Endodermal cell (in vitro differentiated cells): ENCODE measurements around the gene DACH2. TPM values are rescaled to one million over a fixed set of nuclear protein-coding genes. Genes with fewer than 3 reads are reported as not detected.

Experiments used
- DNase-seq: peaks from one replicate; pipeline ENCODE4 v3.0.0-alpha.2; 2017
- H3K27ac ChIP-seq: 2 replicates; pipeline ENCODE4 v1.5.1; 2013; ENCODE audit warnings: mild to moderate bottlenecking, low read depth, low read length, moderate library complexity
- H3K27me3 ChIP-seq: 2 replicates; pipeline ENCODE4 v1.6.1; 2013; ENCODE audit warnings: mild to moderate bottlenecking, low read length, moderate library complexity; ENCODE audit not compliant: insufficient read depth, control insufficient read depth, poor library complexity, severe bottlenecking
- H3K36me3 ChIP-seq: 2 replicates; pipeline ENCODE4 v1.7.0; 2013; ENCODE audit warnings: mild to moderate bottlenecking, low read length, moderate library complexity; ENCODE audit not compliant: control insufficient read depth, insufficient read depth
- H3K4me1 ChIP-seq: one replicate; pipeline ENCODE4 v1.7.0; 2013; ENCODE audit warnings: low read length; ENCODE audit not compliant: control insufficient read depth, insufficient read depth
- H3K4me3 ChIP-seq: 2 replicates; pipeline ENCODE4 v1.5.1; 2013; ENCODE audit warnings: mild to moderate bottlenecking, low read length, moderate library complexity
- H3K9ac ChIP-seq: 2 replicates; pipeline ENCODE4 v1.6.1; 2013; ENCODE audit warnings: mild to moderate bottlenecking, low read length, moderate library complexity; ENCODE audit not compliant: poor library complexity, severe bottlenecking; ENCODE audit errors: extremely low read depth
- H3K9me3 ChIP-seq: 2 replicates; pipeline ENCODE4 v1.6.1; 2013; ENCODE audit warnings: mild to moderate bottlenecking, low read length, moderate library complexity; ENCODE audit not compliant: control insufficient read depth
- H3K27ac Mint-ChIP-seq: 2 replicates; pipeline ENCODE4 v1.8.0; 2020; ENCODE audit warnings: mixed read lengths
- H3K27me3 Mint-ChIP-seq: 2 replicates; pipeline ENCODE4 v1.8.0; 2021; ENCODE audit warnings: mild to moderate bottlenecking, mixed read lengths; ENCODE audit not compliant: insufficient read depth
- H3K36me3 Mint-ChIP-seq: 2 replicates; pipeline ENCODE4 v1.8.0; 2020; ENCODE audit warnings: low read depth, mixed read lengths
- H3K4me1 Mint-ChIP-seq: 2 replicates; pipeline ENCODE4 v1.8.0; 2020; ENCODE audit warnings: mixed read lengths
- H3K4me3 Mint-ChIP-seq: 2 replicates; pipeline ENCODE4 v1.8.0; 2020; ENCODE audit warnings: mild to moderate bottlenecking, moderate library complexity, mixed read lengths
- H3K9me3 Mint-ChIP-seq: 2 replicates; pipeline ENCODE4 v1.8.0; 2020; ENCODE audit warnings: mild to moderate bottlenecking, mixed read lengths
- WGBS, 2 experiments: methylation state at CpG; one replicate each; pipeline versions ENCODE4 v1.1.5 to v1.1.7; 2013; ENCODE audit warnings: missing lambda C conversion rate in 2 of 2, mixed read lengths in 1 of 2; ENCODE audit not compliant: insufficient coverage in 1 of 2, insufficient read length in 1 of 2; 5-methylcytosine and 5-hydroxymethylcytosine counted together
- total RNA-seq, 2 donors: library from RNA; stranded (reverse); fragmentation: NEBNext Ultra II Directional in 1 of 2; extraction: Animal tissue kit (Norgen Biotek cat#: 25700) in 1 of 2; gene quantifications; 2 replicates in 1 of 2; 3 replicates in 1 of 2; pipeline ENCODE4 v1.2.1, GENCODE V29; 2021
- TF ChIP-seq, protein P1 (sequence below): fragments of 200-600 bp; sonication (generic); conservative IDR thresholded peaks from 2 replicates; pipeline ENCODE4 v1.5.0; 2021; ENCODE audit warnings: antibody characterized with exemption, mild to moderate bottlenecking

DACH2 gene
- total RNA-seq, 2 donors from 2014 or later = 2.2 to 2.3 TPM

DNA sequence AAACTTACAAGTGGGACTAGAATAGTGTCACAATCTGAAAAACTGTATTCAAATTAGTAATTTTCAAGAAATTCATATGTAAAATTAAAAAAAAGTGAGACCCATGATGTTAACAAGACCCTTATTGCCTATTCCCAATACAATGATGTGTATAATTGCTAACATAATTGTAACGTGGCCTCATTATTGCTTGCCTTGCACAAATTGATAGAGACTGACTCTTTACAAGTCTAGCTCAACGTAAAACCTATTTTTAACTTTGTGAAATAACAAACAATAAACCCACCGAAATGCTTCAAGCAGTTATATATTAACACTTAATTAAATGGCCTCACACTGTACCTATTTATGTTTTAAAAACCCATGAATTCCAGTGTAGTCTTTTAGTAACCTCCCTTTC lies 312.5 kb downstream of the DACH2 start:
- Histone ChIP-seq H3K4me1 (no peaks in the 10 kb centered on the region), H3K27ac (no peak overlapping the region), H3K9me3 (no peaks in the 10 kb centered on the region), H3K4me3 (no peak overlapping the region), H3K27me3 (no peaks in the 10 kb centered on the region), H3K36me3 (no peaks in the 10 kb centered on the region), H3K9ac (no peak overlapping the region)
- TF ChIP-seq, protein P1, sequence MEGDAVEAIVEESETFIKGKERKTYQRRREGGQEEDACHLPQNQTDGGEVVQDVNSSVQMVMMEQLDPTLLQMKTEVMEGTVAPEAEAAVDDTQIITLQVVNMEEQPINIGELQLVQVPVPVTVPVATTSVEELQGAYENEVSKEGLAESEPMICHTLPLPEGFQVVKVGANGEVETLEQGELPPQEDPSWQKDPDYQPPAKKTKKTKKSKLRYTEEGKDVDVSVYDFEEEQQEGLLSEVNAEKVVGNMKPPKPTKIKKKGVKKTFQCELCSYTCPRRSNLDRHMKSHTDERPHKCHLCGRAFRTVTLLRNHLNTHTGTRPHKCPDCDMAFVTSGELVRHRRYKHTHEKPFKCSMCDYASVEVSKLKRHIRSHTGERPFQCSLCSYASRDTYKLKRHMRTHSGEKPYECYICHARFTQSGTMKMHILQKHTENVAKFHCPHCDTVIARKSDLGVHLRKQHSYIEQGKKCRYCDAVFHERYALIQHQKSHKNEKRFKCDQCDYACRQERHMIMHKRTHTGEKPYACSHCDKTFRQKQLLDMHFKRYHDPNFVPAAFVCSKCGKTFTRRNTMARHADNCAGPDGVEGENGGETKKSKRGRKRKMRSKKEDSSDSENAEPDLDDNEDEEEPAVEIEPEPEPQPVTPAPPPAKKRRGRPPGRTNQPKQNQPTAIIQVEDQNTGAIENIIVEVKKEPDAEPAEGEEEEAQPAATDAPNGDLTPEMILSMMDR = no peak
- no peaks in the 10 kb centered on the region for H3K4me1 Mint-ChIP-seq
- H3K27me3 Mint-ChIP-seq = no peaks in the 10 kb centered on the region
- no peak overlapping the region for H3K4me3 Mint-ChIP-seq
- DNase-seq = no peak
- H3K36me3 Mint-ChIP-seq = no peaks in the 10 kb centered on the region
- no peak overlapping the region for H3K27ac Mint-ChIP-seq
- WGBS, 2 experiments = 95% methylated on average over 2 of the region's 3 CpGs; no CpG with 5 or more reads in 1 of the 2 experiments
- peaks cover 16% of the 10 kb centered on the region for H3K9me3 Mint-ChIP-seq

DNA sequence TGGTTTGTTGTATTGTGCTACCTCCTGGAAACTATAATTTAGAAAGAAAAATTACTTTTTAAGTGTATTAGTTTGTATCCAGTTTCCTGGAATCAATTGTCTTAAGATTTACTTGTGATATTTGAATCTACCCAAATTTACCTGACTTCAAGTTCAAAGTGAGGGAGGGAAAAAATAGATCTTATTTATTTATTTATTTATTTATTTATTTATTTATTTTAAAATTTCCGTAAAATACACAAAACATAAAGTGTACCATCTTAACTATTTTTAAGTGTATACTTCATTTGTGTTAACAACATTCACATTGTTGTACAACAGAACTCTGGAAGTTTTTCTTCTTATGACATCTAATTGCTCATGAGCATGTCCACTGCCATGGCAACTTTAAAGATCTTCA lies 356.0 kb downstream of the DACH2 start:
- Mint-ChIP-seq H3K9me3 (no peaks in the 10 kb centered on the region), H3K27me3 (no peaks in the 10 kb centered on the region), H3K36me3 (no peaks in the 10 kb centered on the region), H3K4me3 (no peak overlapping the region), H3K27ac (no peak overlapping the region), H3K4me1 (peaks cover 2% of the 10 kb centered on the region)
- TF ChIP-seq, protein P1 = no peak
- WGBS, 2 experiments = no CpG with 5 or more reads among the region's 1 CpG
- H3K4me3 ChIP-seq = no peak overlapping the region
- no peak overlapping the region for H3K27ac ChIP-seq
- no peaks in the 10 kb centered on the region for H3K9me3 ChIP-seq
- no peaks in the 10 kb centered on the region for H3K27me3 ChIP-seq
- no peak overlapping the region for H3K9ac ChIP-seq
- DNase-seq = no peak
- no peaks in the 10 kb centered on the region for H3K4me1 ChIP-seq
- no peaks in the 10 kb centered on the region for H3K36me3 ChIP-seq

DNA sequence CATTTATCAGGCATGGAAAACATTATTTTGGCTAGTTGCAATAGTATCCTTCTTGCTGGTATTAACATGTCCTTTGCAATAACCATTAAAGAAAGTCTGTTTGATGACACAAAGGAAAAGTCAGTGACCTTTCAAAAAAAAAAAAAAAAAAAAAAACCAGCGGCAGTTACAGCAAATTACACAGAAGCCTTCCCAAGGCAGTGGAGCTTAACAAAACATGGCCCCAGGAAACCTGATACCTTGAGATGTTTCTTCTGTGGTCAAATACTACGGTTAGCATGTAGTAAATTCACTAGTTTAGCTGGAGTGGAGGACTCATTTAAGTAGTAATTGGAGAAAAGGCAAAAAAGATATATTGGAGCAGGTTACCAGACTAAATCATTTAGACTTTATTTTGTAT lies 359.1 kb downstream of the DACH2 start:
- H3K4me1 ChIP-seq = no peaks in the 10 kb centered on the region
- no peak overlapping the region for H3K4me3 ChIP-seq
- no peaks in the 10 kb centered on the region for H3K36me3 ChIP-seq
- Mint-ChIP-seq H3K36me3 (no peaks in the 10 kb centered on the region), H3K27ac (no peak overlapping the region), H3K9me3 (no peaks in the 10 kb centered on the region), H3K27me3 (no peaks in the 10 kb centered on the region), H3K4me1 (no peaks in the 10 kb centered on the region), H3K4me3 (no peak overlapping the region)
- no peak for DNase-seq
- H3K27me3 ChIP-seq = no peaks in the 10 kb centered on the region
- TF ChIP-seq, protein P1 = no peak
- H3K9ac ChIP-seq = no peak overlapping the region
- WGBS, 2 experiments = 60 to 82% methylated on average over 1 to 2 of the region's 2 CpGs
- no peak overlapping the region for H3K27ac ChIP-seq
- H3K9me3 ChIP-seq = no peaks in the 10 kb centered on the region
